Osteocyte (in vitro differentiated cells): Measurements from ENCODE around the gene ACSL5. TPM values are rescaled to one million over a fixed set of nuclear protein-coding genes. Genes with fewer than 3 reads are reported as not detected.

ENCODE experiments used
- DNase-seq: peaks from one replicate; pipeline ENCODE4 v3.0.0; 2021; ENCODE audit warnings: mixed read lengths; ENCODE audit not compliant: unreplicated experiment; ENCODE audit errors: extremely low spot score
- H3K27ac Mint-ChIP-seq: one replicate; pipeline ENCODE4 v1.8.0; 2021; ENCODE audit warnings: mild to moderate bottlenecking, mixed read lengths; ENCODE audit not compliant: unreplicated experiment
- H3K27me3 Mint-ChIP-seq: one replicate; pipeline ENCODE4 v1.8.0; 2021; ENCODE audit warnings: mixed read lengths; ENCODE audit not compliant: unreplicated experiment
- H3K36me3 Mint-ChIP-seq: one replicate; pipeline ENCODE4 v1.8.0; 2021; ENCODE audit warnings: mixed read lengths; ENCODE audit not compliant: unreplicated experiment
- H3K4me1 Mint-ChIP-seq: one replicate; pipeline ENCODE4 v1.8.0; 2021; ENCODE audit warnings: mixed read lengths; ENCODE audit not compliant: unreplicated experiment
- H3K4me3 Mint-ChIP-seq: one replicate; pipeline ENCODE4 v1.8.0; 2021; ENCODE audit warnings: mild to moderate bottlenecking, moderate library complexity, mixed read lengths; ENCODE audit not compliant: unreplicated experiment
- H3K9me3 Mint-ChIP-seq: one replicate; pipeline ENCODE4 v1.8.0; 2021; ENCODE audit warnings: mixed read lengths; ENCODE audit not compliant: unreplicated experiment
- CTCF ChIP-seq: fragments of 200-600 bp; sonication (generic); IDR thresholded peaks from 2 replicates; pipeline ENCODE4 v1.5.0; 2021; ENCODE audit warnings: antibody characterized with exemption, mild to moderate bottlenecking, moderate library complexity
- long read RNA-seq: library from polyadenylated mRNA; unstranded; transcript quantifications from one replicate; pipeline ENCODE4 v2.0.0, GENCODE V29; 2021
- total RNA-seq: library from RNA; stranded (reverse); gene quantifications from 2 replicates; pipeline ENCODE4 v1.2.1, GENCODE V29; 2021

ACSL5 gene
- total RNA-seq = 0.46 and 0.57 TPM in 2 replicates
- long read RNA-seq, partial matches to known transcripts = 0 of 6 reads
- long read RNA-seq, other reads (novel, unspliced or antisense) = 2 of 6 reads

- Mint-ChIP-seq H3K27ac (no peak within 1 kb of the TSS), H3K36me3 (no peaks in the 10 kb centered on the region)
- no peak for DNase-seq
Measured at GRCh38 chr10:112373912-112374338, at the start of gene ACSL5. Gene ACSL5 (plus strand): TSS chr10:112374116. CDS start chr10:112394947, 20,831 bp downstream.

GRCh38 chr10:112327678-112328077 is 46.2 kb upstream of the ACSL5 start:
- DNase-seq = no peak
- Mint-ChIP-seq H3K36me3 (no peaks in the 10 kb centered on the region), H3K27ac (no peak overlapping the region), H3K27me3 (peaks cover 3% of the 10 kb centered on the region), H3K9me3 (no peaks in the 10 kb centered on the region), H3K4me1 (no peaks in the 10 kb centered on the region), H3K4me3 (no peak overlapping the region)
- TF ChIP-seq CTCF = no peak

More at GRCh38 chr10:112373912-112374338, at the start of gene ACSL5:
- TF ChIP-seq CTCF = no peak
- no peaks in the 10 kb centered on the region for H3K9me3 Mint-ChIP-seq
- no peak within 1 kb of the TSS for H3K4me3 Mint-ChIP-seq
- H3K4me1 Mint-ChIP-seq = peaks cover 12% of the 10 kb centered on the region
- H3K27me3 Mint-ChIP-seq = no peaks in the 10 kb centered on the region

GRCh38 chr10:112330162-112330561 is 43.8 kb upstream of the ACSL5 start:
- H3K36me3 Mint-ChIP-seq = no peaks in the 10 kb centered on the region
- H3K4me3 Mint-ChIP-seq = no peak overlapping the region
- peaks cover 3% of the 10 kb centered on the region for H3K27me3 Mint-ChIP-seq
- no peaks in the 10 kb centered on the region for H3K9me3 Mint-ChIP-seq
- no peak for TF ChIP-seq CTCF
- H3K4me1 Mint-ChIP-seq = no peaks in the 10 kb centered on the region
- DNase-seq = no peak
- H3K27ac Mint-ChIP-seq = no peak overlapping the region

- peaks cover 6% of the 10 kb centered on the region for H3K27me3 Mint-ChIP-seq
- H3K27ac Mint-ChIP-seq = no peak overlapping the region
- H3K36me3 Mint-ChIP-seq = no peaks in the 10 kb centered on the region
- H3K4me3 Mint-ChIP-seq = no peak overlapping the region
- no peaks in the 10 kb centered on the region for H3K4me1 Mint-ChIP-seq
- no peaks in the 10 kb centered on the region for H3K9me3 Mint-ChIP-seq
- DNase-seq = no peak
- no peak for TF ChIP-seq CTCF
Measured at GRCh38 chr10:112330607-112331160, 43.2 kb upstream of the ACSL5 start.

GRCh38 chr10:112332022-112332421 is 41.9 kb upstream of the ACSL5 start:
- no peak for TF ChIP-seq CTCF
- H3K9me3 Mint-ChIP-seq = no peaks in the 10 kb centered on the region
- H3K27me3 Mint-ChIP-seq = peaks cover 10% of the 10 kb centered on the region
- no peak overlapping the region for H3K4me3 Mint-ChIP-seq
- no peaks in the 10 kb centered on the region for H3K36me3 Mint-ChIP-seq
- no peak for DNase-seq
- no peaks in the 10 kb centered on the region for H3K4me1 Mint-ChIP-seq
- no peak overlapping the region for H3K27ac Mint-ChIP-seq
